ENCODE results near the gene RGS9.
"Not testable (repeated sequence)": the region's sequence is repeated elsewhere in the genome, so short reads cannot be mapped to it uniquely, and the experiment has no call there.

Gene RGS9

DNA sequence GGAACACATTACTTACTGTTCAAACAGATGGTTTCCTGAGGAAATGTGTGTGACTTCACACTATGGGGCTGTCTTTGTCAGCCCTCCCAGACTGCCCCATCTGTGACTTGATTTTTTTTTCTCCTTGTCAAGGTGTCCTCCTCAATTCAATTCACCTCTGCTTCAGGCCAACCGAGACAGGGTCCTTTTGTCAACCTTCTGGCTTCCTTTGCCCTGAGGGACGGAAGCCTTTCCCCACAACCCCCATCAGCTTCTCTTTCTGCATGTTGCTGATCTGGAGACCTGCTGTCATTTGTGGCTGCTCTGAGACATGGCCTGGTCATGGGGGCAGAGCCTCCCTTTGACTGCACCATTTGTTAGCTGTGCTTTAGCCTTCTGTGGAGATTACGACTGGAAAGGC lies 21.3 kb upstream of the RGS9 start:
- Histone ChIP-seq H3K27me3 (peaks cover 0 to 3% of the 10 kb centered on the region in 2 donors), H3K9me3 (no peaks in the 10 kb centered on the region), H3K4me3 (no peak overlapping the region), H3K27ac (no peak overlapping the region), H3K4me1 (no peaks in the 10 kb centered on the region), H3K36me3 (no peaks in the 10 kb centered on the region)
- TF ChIP-seq CTCF (IDR thresholded peaks at IDR 0.05): no peak
- intact Hi-C loops (cut with DNase I; ENCODE audit: low total_unique reads): no loop called here
- no peak for DNase-seq

DNA sequence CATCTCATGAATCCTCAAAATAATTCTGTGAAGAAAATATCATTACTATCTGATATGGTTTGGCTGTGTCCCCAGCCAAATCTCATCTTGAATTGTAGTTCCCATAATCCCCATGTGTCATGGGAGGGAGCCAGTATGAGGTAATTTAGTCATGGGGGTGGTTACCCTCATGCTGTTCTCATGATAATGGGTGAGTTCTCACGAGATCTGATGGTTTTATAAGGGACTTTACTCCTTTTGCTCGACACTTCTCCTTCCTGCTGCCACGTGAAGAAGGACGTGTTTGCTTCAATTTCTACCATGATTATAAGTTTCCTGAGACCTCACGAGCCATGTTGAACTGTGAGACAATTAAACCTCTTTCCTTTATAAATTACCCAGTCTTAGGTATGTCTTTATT lies 20.7 kb upstream of the RGS9 start:
- H3K9me3 ChIP-seq; H3K36me3 ChIP-seq; H3K4me3 ChIP-seq; H3K27ac ChIP-seq; H3K4me1 ChIP-seq; intact Hi-C loops (cut with DNase I; ENCODE audit: low total_unique reads); DNase-seq; H3K27me3 ChIP-seq: not testable (repeated sequence)

DNA sequence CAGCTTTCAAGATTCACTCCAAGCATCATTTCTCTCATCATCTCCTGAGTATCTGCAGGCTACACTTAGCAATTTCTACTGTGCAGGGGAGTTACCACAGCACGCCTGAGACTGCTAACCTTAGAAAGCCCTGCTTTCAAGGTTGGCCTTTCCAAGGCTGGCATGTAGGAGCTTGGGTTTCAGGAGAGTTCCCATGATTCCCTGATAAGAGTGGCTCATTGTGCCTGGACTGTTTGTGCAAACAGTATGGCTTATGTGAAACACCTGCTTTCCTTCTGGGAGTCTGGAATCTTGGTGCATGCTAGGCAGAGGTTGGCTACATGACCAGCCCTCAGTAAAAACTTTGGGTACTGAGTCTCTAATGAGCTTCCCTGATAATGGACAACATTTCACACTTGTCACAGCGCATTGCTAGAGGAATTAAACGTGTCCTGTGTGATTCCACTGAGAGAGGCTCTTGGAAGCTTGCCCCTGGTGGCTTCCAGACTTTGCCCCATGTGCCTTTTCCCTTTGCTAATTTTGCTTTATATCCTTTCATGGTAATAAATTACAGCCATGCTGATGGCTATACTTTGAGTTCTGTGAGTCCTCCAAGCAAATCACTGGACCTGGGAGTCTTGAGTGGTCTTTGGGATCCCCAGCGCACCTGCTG lies 19.7 kb upstream of the RGS9 start:
- no peak for TF ChIP-seq CTCF (IDR thresholded peaks at IDR 0.05)
- no peak for DNase-seq

GRCh38 chr17:65121368-65121767 lies 15.8 kb upstream of the RGS9 start:
- H3K27me3 ChIP-seq: peaks cover 0 to 3% of the 10 kb centered on the region in 2 donors
- no peak overlapping the region for H3K4me3 ChIP-seq
- no peaks in the 10 kb centered on the region for H3K36me3 ChIP-seq
- no peak overlapping the region for H3K27ac ChIP-seq
- no peak for TF ChIP-seq CTCF (IDR thresholded peaks at IDR 0.05)
- H3K4me1 ChIP-seq: peaks cover 0 to 12% (median 2%) of the 10 kb centered on the region in 4 donors
- no peak for DNase-seq
- no peaks in the 10 kb centered on the region for H3K9me3 ChIP-seq
- intact Hi-C loops (cut with DNase I; ENCODE audit: low total_unique reads): no loop called here

More for the DNA sequence above, 19.7 kb upstream of the RGS9 start:
- intact Hi-C loops (cut with DNase I; ENCODE audit: low total_unique reads): no loop called here
- peaks cover 0 to 3% of the 10 kb centered on the region in 2 donors for H3K27me3 ChIP-seq
- H3K4me1 ChIP-seq: peaks cover 0 to 4% (median under 1%) of the 10 kb centered on the region in 4 donors
- H3K27ac ChIP-seq: no peak overlapping the region
- H3K4me3 ChIP-seq: no peak overlapping the region
- no peaks in the 10 kb centered on the region for H3K9me3 ChIP-seq
- no peaks in the 10 kb centered on the region for H3K36me3 ChIP-seq

DNA sequence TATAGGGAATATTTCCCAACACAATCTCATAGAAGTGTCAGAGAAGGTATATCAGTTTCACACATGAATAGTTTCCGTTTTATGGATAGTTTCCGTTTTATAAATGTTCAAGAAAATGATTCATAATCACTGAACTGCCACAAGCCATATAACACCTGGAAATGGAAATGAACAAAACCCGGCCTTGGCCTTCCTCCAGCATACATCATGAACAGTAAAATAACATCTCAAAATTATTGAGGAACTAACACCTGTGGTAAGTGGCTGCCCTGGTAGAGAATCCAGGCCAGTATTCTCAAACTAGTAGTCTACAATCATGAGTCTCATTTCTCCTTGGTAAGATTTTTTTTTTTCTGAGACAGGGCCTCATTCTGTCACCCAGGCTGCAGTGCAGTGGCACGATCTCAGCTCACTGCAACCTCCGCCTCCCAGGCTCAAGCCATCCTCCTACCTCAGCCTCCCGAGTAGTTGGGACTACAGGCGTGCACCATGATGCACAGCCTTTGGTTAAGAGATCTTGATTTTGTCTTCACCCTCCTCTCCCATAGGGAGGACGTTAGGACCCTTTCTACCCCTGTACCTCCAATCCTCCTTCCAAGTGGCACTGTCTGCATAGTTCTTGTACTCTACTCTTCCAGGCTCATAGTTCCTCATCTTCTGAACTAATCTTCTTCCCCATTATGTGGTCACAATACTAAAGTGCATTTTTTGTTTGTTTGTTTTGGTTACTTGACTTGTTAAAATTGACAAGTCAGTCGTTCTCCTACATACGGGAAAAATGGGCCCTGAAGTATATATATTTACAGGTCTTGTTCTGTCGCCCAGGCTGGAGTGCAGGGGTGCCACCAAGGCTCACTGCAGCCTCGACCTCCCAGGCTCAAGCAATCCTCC lies 15.0 kb upstream of the RGS9 start:
- Histone ChIP-seq H3K4me3 (peak overlapping the region; percentile 77 to 85), H3K27me3 (peaks cover 0 to 3% of the 10 kb centered on the region in 2 donors), H3K9me3 (no peaks in the 10 kb centered on the region), H3K36me3 (no peaks in the 10 kb centered on the region), H3K4me1 (peaks cover 0 to 12% (median 2%) of the 10 kb centered on the region in 4 donors), H3K27ac (peak overlapping the region; percentile 91 to 93)
- no peak for DNase-seq
- intact Hi-C loops (cut with DNase I; ENCODE audit: low total_unique reads): no loop called here
- TF ChIP-seq CTCF (IDR thresholded peaks at IDR 0.05): no peak
